Retinal pigment epithelial cell (primary cell): ENCODE measurements around the gene CHMP3.

Experiments
- DNase-seq: peaks from one replicate; pipeline ENCODE4 v3.0.0-alpha.2; 2010; ENCODE audit warnings: low read depth
- H3K4me3 ChIP-seq: 2 replicates; pipeline ENCODE4 v1.5.1; 2011; ENCODE audit warnings: mild to moderate bottlenecking, low read length, control low read depth, moderate library complexity
- TF ChIP-seq, protein P1 (sequence below): conservative IDR thresholded peaks from 2 replicates; pipeline ENCODE4 v1.5.1; 2011; ENCODE audit warnings: low read depth, low read length, control low read depth, inconsistent platforms

CHMP3 gene

DNA sequence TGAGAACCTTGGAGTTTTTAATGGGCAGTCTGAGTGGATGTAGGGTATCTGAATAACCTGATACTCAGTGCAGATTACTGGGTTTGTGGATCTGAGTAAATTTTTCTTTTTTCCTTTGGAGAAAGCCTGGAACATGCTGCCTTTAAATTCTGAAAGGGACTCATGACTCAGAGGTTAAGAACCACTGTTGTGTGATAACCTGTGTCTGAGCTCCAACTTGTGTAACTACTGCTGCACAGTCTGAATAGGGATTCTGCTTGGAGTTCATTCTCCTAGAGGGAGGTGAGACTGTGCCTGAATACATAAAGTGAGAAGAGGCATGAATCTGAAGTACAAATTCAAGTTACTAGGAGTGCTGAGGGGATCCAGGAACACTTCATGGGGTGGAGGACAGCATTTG, 85.9 kb downstream of the CHMP3 start:
- no peak for DNase-seq
- H3K4me3 ChIP-seq = no peak overlapping the region
- TF ChIP-seq, protein P1, sequence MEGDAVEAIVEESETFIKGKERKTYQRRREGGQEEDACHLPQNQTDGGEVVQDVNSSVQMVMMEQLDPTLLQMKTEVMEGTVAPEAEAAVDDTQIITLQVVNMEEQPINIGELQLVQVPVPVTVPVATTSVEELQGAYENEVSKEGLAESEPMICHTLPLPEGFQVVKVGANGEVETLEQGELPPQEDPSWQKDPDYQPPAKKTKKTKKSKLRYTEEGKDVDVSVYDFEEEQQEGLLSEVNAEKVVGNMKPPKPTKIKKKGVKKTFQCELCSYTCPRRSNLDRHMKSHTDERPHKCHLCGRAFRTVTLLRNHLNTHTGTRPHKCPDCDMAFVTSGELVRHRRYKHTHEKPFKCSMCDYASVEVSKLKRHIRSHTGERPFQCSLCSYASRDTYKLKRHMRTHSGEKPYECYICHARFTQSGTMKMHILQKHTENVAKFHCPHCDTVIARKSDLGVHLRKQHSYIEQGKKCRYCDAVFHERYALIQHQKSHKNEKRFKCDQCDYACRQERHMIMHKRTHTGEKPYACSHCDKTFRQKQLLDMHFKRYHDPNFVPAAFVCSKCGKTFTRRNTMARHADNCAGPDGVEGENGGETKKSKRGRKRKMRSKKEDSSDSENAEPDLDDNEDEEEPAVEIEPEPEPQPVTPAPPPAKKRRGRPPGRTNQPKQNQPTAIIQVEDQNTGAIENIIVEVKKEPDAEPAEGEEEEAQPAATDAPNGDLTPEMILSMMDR = no peak

DNA sequence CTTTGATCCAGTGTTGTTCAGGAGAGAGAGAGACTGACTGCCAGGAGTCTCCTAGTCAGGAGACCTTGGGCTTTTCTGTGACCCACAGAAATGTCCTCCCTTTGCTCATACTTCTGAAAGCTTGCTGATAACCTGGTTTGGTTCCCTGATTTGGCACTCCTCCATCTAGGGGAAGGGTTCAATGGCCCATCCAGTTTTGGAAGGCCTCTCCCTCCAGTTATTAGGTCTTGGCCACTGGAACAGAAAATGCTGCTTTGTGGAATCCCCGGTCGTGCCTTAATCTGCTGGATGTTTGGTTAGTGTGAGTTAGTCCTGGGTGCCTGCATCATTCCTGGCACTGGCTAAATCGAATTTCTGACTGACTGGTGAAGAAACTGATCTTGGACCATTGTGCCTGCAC, 86.3 kb downstream of the CHMP3 start:
- DNase-seq = no peak
- no peak overlapping the region for H3K4me3 ChIP-seq
- TF ChIP-seq, protein P1 = no peak

DNA sequence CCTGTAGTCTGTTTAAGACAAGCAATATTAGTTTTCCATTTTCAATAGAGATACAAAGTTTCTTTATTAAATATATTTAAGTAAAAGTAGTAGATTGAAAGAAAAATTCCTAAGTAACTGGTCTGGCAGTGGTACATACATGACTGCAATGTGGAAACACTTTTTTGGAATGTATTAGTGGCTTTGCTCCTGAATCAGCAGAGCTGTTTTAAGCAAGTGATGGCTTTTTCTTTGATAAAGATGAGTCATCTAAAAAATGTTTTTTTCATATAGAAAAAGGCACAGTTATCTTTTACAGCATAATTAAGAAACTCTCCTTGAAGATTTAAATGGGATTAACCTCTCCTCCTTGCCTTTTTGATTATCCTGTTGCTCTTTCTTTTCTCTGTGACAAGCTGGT, 87.2 kb downstream of the CHMP3 start:
- H3K4me3 ChIP-seq = no peak overlapping the region
- no peak for DNase-seq
- TF ChIP-seq, protein P1 = no peak

DNA sequence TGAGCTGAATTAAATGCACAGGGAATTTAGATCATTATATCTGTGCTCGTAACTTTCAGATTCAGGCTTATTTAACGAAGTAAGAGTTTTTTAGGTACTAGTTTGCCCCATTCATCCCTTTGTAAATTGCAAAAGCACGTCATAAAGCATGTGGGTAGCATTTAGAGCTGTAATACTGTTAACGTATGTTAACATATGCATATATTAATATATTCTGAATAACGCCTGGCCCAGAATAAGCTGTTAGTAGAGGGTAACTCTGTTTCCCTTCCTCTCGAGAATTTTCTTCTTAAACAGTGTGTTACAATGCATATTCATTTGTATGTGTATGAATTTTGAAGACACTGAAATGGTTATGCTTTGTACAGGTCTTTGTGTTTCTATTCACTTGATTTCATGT, 91.6 kb downstream of the CHMP3 start:
- TF ChIP-seq, protein P1 = no peak
- DNase-seq = no peak

DNA sequence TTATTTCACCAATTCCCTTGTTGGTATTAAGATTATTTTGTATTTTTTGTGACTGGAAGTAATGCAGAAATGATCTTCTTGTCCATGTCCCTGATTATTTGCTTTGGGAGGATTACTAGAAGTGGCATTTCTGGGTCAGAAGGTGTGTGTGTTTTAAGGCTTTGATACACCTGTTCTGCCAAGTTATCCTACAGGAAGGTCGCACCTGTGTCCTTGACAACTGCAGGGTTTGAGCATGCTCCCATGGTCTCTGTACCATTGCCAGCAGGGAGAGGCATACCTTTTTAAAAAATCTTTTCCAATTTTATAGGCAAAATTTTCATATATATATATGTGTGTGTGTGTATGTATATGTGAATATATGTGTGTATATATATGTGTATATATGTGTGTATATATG, 92.4 kb downstream of the CHMP3 start:
- no peak overlapping the region for H3K4me3 ChIP-seq
- no peak for DNase-seq
- TF ChIP-seq, protein P1 = no peak

More for the DNA sequence above, 91.6 kb downstream of the CHMP3 start:
- H3K4me3 ChIP-seq = no peak overlapping the region

DNA sequence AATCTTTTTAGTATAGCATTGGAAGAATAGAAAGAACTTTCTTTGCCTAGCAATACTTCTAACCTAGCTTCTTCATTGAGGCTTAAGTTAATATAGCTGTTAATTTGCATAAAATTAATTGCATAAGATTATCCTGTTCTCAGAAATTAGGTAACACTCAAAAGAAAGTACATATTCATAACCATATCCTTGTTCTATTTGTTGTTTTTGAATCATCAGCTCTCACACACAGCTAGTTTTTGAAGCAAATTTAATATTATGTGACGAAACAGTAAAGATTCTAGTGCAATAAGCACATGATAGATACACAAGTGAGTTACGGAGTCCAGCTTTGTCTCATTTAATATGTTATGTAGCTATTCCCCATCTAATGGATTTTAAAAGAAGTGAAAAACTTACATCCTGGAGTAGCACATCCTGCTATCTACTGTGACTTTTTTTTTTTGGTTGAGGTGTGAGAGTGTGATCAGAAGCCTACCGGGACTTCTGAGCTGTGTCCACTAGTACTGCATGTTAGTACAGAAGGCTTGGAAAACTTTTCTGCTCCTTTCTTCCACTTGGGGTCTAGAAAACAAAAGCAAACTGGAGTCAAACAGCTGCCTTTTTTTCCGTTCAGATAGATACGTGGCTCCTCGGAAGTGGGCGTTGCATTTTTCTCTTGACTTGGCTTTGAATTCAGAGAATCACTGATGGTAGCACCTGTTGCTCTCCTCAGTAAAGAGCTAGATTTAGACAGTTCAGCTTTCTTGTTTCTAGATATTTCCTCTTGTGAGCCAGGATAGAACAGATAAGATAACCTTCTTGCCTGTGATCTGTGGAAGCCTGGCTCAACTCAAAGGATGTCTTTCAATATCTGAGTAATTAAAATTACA, 94.8 kb downstream of the CHMP3 start:
- H3K4me3 ChIP-seq = no peak overlapping the region
- no peak for DNase-seq
- TF ChIP-seq, protein P1 = no peak

DNA sequence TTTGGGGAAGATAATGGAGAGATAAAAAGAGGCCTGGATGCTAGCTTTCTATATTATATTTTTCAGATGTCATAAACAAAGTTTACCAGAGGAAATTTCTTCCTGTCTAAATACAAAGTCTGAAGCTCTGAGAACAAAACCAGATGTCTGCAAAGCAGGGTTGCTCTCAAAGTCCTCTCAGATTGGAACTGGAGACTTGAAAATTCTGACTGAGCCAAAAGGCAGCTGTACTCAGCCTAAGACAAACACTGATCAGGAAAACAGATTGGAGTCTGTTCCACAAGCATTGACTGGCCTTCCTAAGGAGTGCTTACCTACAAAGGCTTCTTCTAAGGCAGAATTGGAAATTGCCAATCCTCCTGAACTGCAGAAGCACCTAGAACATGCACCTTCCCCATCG, 96.9 kb downstream of the CHMP3 start:
- H3K4me3 ChIP-seq = no peak overlapping the region
- no peak for DNase-seq
- TF ChIP-seq, protein P1 = no peak
